Measurements from ENCODE around the gene DRD5.
"Not testable (repeated sequence)": the region's sequence is repeated elsewhere in the genome, so short reads cannot be mapped to it uniquely, and the experiment has no call there.

DRD5 gene

GRCh38 chr4:9781343-9782135, at the start of gene DRD5:
Gene DRD5, plus strand, starts transcription at chr4:9781634. Its CDS starts 396 bp downstream, at chr4:9782030.
- DNase-seq, result no peak

DNA sequence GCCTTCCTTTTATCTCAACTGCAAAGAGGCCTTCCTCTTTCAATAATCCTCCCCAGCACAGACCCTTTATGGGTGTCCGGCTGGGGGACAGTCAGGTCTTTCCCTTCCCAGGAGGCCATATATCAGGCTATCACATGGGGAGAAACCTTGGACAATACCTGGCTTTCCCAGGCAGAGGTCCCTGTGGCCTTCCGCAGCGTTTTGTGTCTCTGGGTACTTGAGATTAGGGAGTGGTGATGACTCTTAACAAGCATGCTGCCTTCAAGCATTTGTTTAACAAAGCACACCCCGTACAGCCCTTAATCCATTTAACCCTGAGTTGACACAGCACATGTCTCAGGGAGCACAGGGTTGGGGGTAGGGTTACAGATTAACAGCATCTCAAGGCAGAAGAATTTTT, 49.2 kb upstream of the DRD5 start:
- not testable (repeated sequence) for DNase-seq

DNA sequence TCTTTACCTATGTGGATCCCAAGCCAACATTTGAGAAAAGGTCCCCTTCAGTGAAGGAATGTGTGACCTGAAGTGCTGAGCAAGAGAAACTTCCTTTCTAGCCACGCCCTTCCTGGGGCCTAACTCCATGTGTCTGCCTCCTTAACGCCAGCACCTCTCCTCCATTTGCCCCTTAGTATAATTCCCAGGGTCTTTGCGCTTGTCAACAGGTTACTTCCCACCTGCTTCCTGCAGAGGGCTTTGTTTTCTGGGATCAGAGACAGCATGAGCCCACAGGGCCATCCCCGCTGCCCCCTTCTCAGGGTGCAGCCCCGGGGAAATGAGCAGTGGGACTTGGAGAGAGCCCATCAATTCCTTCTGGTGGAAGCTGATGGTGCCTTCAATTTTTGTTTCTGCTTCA, 45.9 kb upstream of the DRD5 start:
- DNase-seq, result no peak

GRCh38 chr4:9737280-9737679, 44.2 kb upstream of the DRD5 start:
- not testable (repeated sequence) for DNase-seq

GRCh38 chr4:9743789-9744188, 37.6 kb upstream of the DRD5 start:
- DNase-seq, result not testable (repeated sequence)

DNA sequence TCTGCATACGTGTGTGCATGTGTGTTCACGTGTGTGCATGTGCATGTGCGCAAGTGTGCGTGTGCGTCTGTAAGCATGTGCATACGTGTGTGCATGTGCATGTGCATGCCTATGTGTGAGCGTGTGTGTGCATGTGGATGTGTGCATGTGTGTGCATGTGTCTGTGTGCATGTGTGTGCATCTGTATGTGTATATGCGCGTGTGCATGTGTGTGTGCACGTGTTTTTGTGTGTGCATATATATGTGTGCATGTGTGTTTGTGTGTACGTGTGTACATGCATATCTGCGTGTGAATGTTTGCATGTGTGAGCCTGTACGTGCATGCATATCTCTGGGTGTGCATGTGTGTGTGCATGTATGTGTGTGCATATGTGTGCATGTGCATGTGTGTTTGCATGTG, 35.7 kb upstream of the DRD5 start:
- DNase-seq, result no peak

- DNase-seq, result no peak
These were observed 22.7 kb upstream of the DRD5 start for GRCh38 chr4:9758641-9759317.

- DNase-seq, result peak; percentile 87
These were observed 18.5 kb upstream of the DRD5 start for GRCh38 chr4:9762823-9763475.

DNA sequence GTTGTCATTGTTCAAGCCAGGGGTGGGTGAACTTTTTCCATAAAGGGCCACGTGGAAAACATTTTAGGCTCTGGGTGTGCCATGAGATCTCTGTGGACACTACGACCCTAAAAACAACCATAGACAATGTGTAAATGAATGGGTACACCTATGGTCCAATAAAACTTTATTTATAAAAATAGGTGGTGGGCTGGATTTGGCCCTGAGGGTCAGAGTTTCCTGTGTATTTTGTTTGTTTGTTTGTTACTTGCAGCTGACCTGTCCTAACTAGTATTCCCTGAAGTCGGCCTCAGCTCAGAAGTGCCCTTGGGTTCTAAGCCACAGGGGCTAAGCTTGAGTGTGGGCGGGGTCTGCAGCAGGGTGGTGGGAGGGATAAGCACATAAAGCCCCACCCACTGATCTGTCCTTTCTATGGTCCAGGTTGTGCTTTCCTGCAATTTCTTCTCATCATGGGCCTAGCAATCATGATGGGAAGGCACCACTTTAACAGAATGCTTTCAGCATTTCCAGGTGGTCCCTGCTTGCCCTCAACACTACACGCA, 17.2 kb upstream of the DRD5 start:
- DNase-seq, result no peak

- peak; percentile 48 for DNase-seq
These were observed 16.3 kb upstream of the DRD5 start for GRCh38 chr4:9765091-9765490.

- DNase-seq, result no peak
These were observed 12.1 kb upstream of the DRD5 start for GRCh38 chr4:9769321-9769720.

DNA sequence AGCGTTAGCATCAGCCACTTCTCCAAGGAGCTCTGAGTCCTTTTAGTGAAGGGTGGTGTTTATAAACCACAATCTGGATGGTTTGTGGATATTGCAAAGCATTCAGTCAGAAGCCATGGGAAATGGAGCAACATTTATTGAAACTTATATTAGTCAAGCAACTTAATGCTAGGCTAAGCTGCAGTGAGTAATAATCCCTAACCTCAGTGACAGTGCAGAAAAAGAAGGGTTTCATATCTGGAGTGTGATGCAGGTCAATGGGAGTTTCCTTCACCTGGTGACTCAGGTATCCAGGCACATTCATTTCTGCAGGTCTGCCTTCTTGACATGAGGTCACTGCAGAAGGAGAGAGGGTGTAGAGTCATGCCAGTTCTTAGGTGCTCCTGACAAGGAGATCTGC, 10.4 kb upstream of the DRD5 start:
- DNase-seq, result no peak

DNA sequence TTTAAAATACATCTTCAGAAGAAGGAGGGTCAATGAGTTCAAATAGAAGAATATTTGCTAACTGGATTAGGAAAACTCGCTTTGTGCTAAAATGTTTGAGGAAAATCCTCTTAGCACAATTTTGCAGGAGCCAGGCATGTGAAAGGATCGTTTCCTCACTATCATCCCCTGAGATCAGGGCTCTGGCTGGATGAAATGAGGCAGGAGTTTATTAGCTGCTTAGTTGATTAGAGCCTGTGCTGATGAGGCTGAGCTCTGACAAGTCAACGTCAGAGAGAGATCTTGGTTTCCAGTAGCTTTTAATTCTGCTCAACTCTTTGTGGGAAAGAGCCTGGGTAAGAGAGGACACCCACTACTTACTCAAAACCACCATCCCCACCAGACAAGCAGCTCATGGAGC, 8.0 kb upstream of the DRD5 start:
- no peak for DNase-seq

GRCh38 chr4:9782136-9782436, 652 bp downstream of the DRD5 start:
- no peak for DNase-seq

DNA sequence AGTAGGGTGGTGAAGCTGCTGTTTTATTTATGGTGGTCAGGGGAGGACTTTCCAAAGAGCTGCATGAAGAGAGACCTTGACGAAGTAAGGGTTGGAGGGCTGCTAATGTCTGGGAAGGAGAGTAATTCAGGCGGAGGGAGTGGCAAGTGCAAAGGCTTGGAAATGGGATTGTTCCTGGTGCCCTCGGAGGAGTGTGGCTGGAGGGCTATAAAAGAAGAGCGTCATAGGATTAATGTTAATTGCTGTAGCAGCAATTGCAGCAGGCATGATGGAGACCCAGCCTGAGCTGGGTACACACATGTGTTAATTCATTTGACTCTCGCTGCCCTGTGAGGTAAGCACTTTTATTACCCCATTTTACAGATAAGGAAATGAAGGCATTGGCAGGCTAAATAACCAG, 4.5 kb downstream of the DRD5 start:
- not testable (repeated sequence) for DNase-seq

- no peak for DNase-seq
These were observed 10.9 kb downstream of the DRD5 start for GRCh38 chr4:9792381-9792780.

- DNase-seq, result not testable (repeated sequence)
These were observed 15.2 kb downstream of the DRD5 start for GRCh38 chr4:9796641-9797040.

GRCh38 chr4:9800848-9801247, 19.4 kb downstream of the DRD5 start:
- no peak for DNase-seq

- DNase-seq, result no peak
These were observed 23.5 kb downstream of the DRD5 start for GRCh38 chr4:9804918-9805317.

GRCh38 chr4:9808077-9808476, 26.6 kb downstream of the DRD5 start:
- no peak for DNase-seq

GRCh38 chr4:9811806-9812205, 30.4 kb downstream of the DRD5 start:
- DNase-seq, result no peak

DNA sequence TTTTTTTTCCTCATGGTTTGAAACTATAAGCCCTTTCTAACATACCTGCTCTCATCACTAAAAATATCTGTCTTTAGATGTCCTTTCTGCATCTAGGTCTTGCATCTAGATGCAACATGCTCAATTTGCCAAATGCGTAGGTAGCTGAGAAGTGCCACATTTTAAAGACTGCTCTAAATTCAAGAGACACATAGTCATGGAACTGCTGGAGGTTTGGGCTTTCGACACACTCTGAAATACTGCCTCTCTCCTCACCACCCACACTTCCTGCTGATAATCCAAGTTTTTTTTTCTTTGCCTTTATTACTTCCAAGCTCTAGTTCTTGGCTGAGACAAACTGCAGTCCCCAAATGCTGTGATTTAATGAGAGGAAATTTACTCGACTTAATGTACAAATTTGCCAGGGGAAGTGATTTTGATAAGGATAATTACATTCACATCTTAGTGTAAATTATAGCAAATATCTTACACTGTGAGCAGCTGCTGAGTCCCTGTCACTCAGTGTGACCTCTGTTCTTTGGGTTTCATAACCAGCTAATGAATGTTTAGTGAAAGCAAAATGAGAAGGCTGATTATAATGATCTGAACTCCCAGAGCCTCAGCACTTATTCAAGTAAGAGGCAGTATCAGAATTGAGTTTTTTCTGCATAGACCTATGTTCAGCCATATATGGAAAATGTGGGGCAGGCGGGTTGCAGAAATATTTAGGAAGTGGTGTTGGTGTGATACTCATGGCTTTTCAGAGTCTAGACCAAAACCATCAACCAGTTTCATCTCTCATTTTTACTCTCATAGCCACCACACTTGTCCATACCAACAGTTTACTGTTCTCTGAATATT, 31.3 kb downstream of the DRD5 start:
- no peak for DNase-seq

DNA sequence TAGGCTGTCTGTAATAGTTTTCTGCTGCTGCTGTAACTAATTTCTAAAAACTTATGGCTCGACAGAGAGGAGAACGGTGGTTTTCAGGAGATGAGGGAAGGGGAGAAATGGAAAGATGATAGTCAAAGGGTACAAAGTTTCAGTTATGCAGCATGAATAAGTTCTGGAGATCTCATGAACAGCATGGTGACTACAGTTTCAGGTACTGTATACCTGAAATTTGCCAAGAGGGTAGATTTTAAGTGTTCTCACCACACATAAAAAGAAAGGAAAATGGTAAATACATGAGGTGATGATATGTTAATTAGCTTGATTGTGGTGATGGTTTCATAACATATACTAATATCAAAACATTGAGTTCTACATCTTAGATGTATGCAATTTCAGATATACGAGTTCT, 34.9 kb downstream of the DRD5 start:
- no peak for DNase-seq

Data from hematopoietic multipotent progenitor cell treated with erythropoietin and hydrocortisone succinate and interleukin-3 and kit ligand, for 6 days (in vitro differentiated cells).